NCI-H1436 (cell line): ENCODE data around the gene FBXO40.

ENCODE experiments used
- DNase-seq: peaks from one replicate; lab custom pipeline; 2025; lab: John Stamatoyannopoulos, UW

FBXO40 gene

GRCh38 chr3:121662742-121663141 lies 69.6 kb downstream of the FBXO40 start:
- DNase-seq = no peak

GRCh38 chr3:121663171-121663847 lies 70.1 kb downstream of the FBXO40 start:
- DNase-seq = no peak

- DNase-seq = no peak
Measured at GRCh38 chr3:121665488-121665887, 72.3 kb downstream of the FBXO40 start.

GRCh38 chr3:121667333-121667732 lies 74.2 kb downstream of the FBXO40 start:
- DNase-seq = no peak

- DNase-seq = no peak
Measured at GRCh38 chr3:121670676-121671075, 77.5 kb downstream of the FBXO40 start.

- DNase-seq = no peak
Measured at GRCh38 chr3:121677141-121677540, 84.0 kb downstream of the FBXO40 start.
